ENCODE results near the gene CGRRF1.

DNA sequence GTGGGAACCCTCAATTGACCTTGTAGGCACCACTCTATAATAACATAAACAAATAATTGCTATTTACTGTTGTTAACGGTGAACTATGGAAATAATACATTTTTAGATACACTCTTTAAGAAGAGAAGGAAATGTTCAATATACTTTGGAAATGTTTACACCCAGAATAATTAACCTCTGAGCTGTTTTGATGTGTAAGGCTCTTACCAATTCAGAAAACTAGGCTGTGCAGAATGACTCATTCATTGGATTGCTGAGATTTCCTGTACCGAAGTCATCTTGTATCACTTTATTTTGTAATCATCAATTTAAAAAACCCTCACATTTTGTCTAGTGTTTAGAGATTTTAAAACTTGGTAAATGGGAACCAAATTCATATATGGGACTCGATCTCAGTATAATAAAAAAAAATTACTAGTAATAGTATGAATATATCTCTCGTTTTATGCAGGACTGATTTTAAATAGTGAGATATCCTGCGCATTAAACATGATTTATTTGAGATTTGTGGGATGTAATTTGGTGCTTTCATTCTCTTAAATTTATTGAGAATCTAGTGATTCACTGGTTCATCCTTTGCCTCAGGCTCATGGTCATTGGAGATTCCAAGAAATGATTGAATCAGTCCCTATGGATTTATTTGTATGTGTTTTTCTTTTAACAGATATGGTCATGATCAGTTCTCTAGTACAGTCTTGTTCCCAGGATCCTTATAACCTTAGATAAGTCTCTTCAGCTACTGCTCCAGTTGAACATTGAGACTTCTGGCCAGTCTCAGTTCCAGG is 61.1 kb downstream of the CGRRF1 start:
- TF ChIP-seq, protein P1, sequence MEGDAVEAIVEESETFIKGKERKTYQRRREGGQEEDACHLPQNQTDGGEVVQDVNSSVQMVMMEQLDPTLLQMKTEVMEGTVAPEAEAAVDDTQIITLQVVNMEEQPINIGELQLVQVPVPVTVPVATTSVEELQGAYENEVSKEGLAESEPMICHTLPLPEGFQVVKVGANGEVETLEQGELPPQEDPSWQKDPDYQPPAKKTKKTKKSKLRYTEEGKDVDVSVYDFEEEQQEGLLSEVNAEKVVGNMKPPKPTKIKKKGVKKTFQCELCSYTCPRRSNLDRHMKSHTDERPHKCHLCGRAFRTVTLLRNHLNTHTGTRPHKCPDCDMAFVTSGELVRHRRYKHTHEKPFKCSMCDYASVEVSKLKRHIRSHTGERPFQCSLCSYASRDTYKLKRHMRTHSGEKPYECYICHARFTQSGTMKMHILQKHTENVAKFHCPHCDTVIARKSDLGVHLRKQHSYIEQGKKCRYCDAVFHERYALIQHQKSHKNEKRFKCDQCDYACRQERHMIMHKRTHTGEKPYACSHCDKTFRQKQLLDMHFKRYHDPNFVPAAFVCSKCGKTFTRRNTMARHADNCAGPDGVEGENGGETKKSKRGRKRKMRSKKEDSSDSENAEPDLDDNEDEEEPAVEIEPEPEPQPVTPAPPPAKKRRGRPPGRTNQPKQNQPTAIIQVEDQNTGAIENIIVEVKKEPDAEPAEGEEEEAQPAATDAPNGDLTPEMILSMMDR (IDR thresholded peaks at IDR 0.05) = no peak
- TF ChIP-seq SIN3A (IDR thresholded peaks at IDR 0.05; ENCODE audit: borderline replicate concordance, insufficient read depth, low read depth, low read length) = no peak
- TF ChIP-seq POLR2AphosphoS5 (IDR thresholded peaks at IDR 0.05; ENCODE audit: low read depth, low read length) = no peak
- no peak for TF ChIP-seq TCF7L2 (IDR thresholded peaks at IDR 0.05; ENCODE audit: low read depth, low read length)

Data from Panc1 (cell line).